MCF 10A (cell line): ENCODE results near the gene VTN. TPM values are rescaled to one million over a fixed set of nuclear protein-coding genes. Genes with fewer than 3 reads are reported as not detected.

ENCODE experiments used
- BruUV-seq: library from RNA; stranded (reverse); fragments of 400-500 nt; replicated peaks from 2 replicates; lab custom pipeline; 2021; lab: Mats Ljungman, UMichigan
- CTCF ChIA-PET: fragments of 300-600 bp; sonication (Branson Sonifier 250); formaldehyde crosslinking; extraction: SDS; loops from one replicate; lab custom pipeline; 2021; ENCODE audit warnings: antibody characterized with exemption, inconsistent platforms; lab: Yijun Ruan, JAX
- POLR2A ChIA-PET: fragments of 300-600, 350-650 bp; sonication (Branson Sonifier 250); formaldehyde crosslinking; extraction: SDS; loops from one replicate; lab custom pipeline; 2020; ENCODE audit warnings: antibody characterized with exemption, inconsistent platforms; lab: Yijun Ruan, JAX
- DNase-seq: peaks from one replicate; pipeline ENCODE4 v3.0.0-alpha.2; 2018; ENCODE audit not compliant: unreplicated experiment
- H3K27ac Mint-ChIP-seq: one replicate; pipeline ENCODE4 v1.8.0; 2022; ENCODE audit warnings: mild to moderate bottlenecking, low read depth, mixed read lengths; ENCODE audit not compliant: unreplicated experiment
- H3K27me3 Mint-ChIP-seq: one replicate; pipeline ENCODE4 v1.8.0; 2022; ENCODE audit warnings: mixed read lengths; ENCODE audit not compliant: insufficient read depth, unreplicated experiment
- H3K36me3 Mint-ChIP-seq: one replicate; pipeline ENCODE4 v1.8.0; 2022; ENCODE audit warnings: mild to moderate bottlenecking, moderate library complexity, mixed read lengths; ENCODE audit not compliant: insufficient read depth, unreplicated experiment
- H3K4me1 Mint-ChIP-seq: one replicate; pipeline ENCODE4 v1.8.0; 2022; ENCODE audit warnings: mixed read lengths; ENCODE audit not compliant: insufficient read depth, unreplicated experiment
- H3K4me3 Mint-ChIP-seq: one replicate; pipeline ENCODE4 v1.8.0; 2022; ENCODE audit warnings: mild to moderate bottlenecking, moderate library complexity, mixed read lengths; ENCODE audit not compliant: unreplicated experiment
- H3K9me3 Mint-ChIP-seq: one replicate; pipeline ENCODE4 v1.8.0; 2022; ENCODE audit warnings: mixed read lengths; ENCODE audit not compliant: unreplicated experiment
- intact Hi-C: fragments of 100-400 bp; cut with micrococcal nuclease; formaldehyde crosslinking; loops from 2 replicates; pipeline ENCODE4 v1.14.1; 2022
- total RNA-seq: library from RNA; stranded (reverse); gene quantifications from 2 replicates; pipeline ENCODE4 v1.2.3, GENCODE V29; 2022
- TF ChIP-seq, protein P1 (sequence below): fragments of 200-600 bp; IDR thresholded peaks from one replicate; pipeline ENCODE4 v1.8.0; 2022; ENCODE audit warnings: antibody characterized with exemption, mild to moderate bottlenecking; ENCODE audit not compliant: unreplicated experiment

Gene VTN
- total RNA-seq, 1 experiment from 2014 or later = not detected

DNA sequence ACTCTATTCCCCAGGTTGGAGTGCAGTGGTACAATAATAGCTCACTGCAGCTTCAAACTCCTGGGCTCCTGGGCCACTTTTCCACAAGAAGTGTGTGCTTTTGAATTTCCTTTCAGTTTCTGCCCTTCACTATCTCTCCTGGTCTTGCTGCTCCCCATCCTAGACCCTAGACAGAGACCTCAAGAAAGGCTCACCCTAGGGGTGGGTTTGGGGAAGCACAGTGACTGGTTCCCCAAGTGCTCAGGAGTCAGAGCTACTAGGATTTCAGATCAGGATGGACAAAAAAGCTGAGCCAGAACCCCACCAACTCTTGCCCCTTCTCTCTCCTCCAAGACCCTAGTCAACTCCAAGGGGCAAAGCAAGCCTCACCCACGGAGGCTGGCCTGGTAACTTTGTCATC lies 3.5 kb downstream of the VTN start:
- no peak for DNase-seq
- POLR2A ChIA-PET = interaction anchor here (0.8 to 4.0 kb wide), 3 partner anchors 9 to 39 kb away, joined by 4 to 22 read pairs (median 4); partner anchors contain the start of genes POLDIP2 and SLC46A1
- Mint-ChIP-seq H3K36me3 (peaks cover 22% of the 10 kb centered on the region), H3K27ac (no peak overlapping the region), H3K4me1 (peaks cover 5% of the 10 kb centered on the region), H3K27me3 (no peaks in the 10 kb centered on the region), H3K9me3 (no peaks in the 10 kb centered on the region), H3K4me3 (no peak overlapping the region)
- TF ChIP-seq, protein P1, sequence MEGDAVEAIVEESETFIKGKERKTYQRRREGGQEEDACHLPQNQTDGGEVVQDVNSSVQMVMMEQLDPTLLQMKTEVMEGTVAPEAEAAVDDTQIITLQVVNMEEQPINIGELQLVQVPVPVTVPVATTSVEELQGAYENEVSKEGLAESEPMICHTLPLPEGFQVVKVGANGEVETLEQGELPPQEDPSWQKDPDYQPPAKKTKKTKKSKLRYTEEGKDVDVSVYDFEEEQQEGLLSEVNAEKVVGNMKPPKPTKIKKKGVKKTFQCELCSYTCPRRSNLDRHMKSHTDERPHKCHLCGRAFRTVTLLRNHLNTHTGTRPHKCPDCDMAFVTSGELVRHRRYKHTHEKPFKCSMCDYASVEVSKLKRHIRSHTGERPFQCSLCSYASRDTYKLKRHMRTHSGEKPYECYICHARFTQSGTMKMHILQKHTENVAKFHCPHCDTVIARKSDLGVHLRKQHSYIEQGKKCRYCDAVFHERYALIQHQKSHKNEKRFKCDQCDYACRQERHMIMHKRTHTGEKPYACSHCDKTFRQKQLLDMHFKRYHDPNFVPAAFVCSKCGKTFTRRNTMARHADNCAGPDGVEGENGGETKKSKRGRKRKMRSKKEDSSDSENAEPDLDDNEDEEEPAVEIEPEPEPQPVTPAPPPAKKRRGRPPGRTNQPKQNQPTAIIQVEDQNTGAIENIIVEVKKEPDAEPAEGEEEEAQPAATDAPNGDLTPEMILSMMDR = no peak
- intact Hi-C loops = no loop called here
- BruUV-seq = no TSS peak
- CTCF ChIA-PET = interaction anchor here (1.5 kb wide), 1 partner anchor 50 kb away, joined by 4 read pairs; no protein-coding TSS in a partner anchor

DNA sequence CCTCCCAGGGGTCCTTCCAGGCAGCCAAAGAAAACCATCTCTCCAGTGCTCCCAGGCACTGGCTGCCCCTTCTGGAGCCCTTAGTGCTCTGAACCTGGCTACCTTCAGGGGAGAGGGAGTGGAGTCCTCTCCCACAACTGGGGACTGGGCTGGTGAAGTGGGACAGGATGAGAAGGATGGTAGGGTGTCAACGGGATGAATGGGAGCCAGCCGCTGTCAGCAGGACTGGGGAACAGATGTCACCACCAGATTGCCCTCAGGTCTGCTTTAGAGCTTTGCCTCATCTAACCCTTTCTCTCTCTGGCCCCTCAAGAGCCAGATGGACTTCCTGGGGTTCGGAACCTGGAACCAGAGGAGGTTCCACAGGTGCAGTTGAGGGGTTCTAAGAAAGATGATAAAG lies 4.6 kb downstream of the VTN start:
- H3K9me3 Mint-ChIP-seq = no peaks in the 10 kb centered on the region
- H3K4me1 Mint-ChIP-seq = no peaks in the 10 kb centered on the region
- DNase-seq = no peak
- BruUV-seq = no TSS peak
- H3K4me3 Mint-ChIP-seq = no peak overlapping the region
- ChIA-PET CTCF (interaction anchor here (0.6 to 0.7 kb wide), 2 partner anchors 18 to 30 kb away, joined by 3 to 4 read pairs; partner anchors contain the start of gene IFT20), POLR2A (interaction anchor here (0.6 to 0.9 kb wide), 2 partner anchors 31 to 79 kb away, joined by 4 to 5 read pairs; no protein-coding TSS in a partner anchor)
- intact Hi-C loops = no loop called here
- peaks cover 33% of the 10 kb centered on the region for H3K36me3 Mint-ChIP-seq
- TF ChIP-seq, protein P1 = no peak
- H3K27me3 Mint-ChIP-seq = no peaks in the 10 kb centered on the region
- H3K27ac Mint-ChIP-seq = no peak overlapping the region

DNA sequence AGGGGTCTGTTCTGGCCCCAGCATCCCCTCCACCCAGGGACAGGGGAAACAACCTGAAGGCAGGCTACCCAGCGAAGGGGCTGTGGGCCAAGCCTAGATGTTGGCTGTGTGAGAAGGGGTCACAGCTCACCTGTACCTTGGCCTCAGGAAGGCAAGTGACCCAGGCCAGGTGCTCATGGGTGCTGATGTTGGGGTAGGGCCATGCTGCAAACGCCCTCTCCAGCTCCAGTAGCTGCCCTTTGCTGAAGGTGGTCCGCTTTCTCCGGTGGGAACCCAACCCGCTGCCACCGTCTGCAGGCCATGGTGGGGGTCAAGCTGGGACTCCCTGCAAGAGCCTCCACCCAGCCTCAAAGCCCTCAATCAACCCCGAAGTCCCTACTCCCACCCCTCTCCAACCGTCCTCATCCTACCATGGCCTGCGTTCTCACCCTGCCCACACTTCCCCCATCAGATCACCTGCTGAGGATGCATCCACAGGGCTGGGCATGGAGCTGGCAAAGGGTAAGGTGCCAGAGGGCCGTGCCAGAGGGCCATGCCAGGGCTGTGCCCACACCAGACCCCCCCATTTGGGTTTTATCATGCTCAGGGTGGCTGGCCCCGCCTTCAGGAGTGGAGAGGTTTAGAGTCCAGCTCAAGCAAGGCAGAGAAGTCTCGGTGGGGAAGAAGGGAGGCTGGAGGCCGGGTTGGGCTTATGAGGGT lies 5.3 kb downstream of the VTN start, which contains the start of gene SEBOX:
Gene SEBOX (minus strand): TSS at position 535 of the 699 bp plus-strand sequence. CDS start 48 bp downstream, at position 487.
- intact Hi-C loops = no loop called here
- ChIA-PET POLR2A (interaction anchor here (0.6 kb wide), 1 partner anchor 80 kb away, joined by 4 read pairs; no protein-coding TSS in a partner anchor), CTCF (interaction anchor here (0.5 to 1.2 kb wide), 2 partner anchors 17 to 175 kb away, joined by 3 to 4 read pairs; no protein-coding TSS in a partner anchor)
- peaks cover 40% of the 10 kb centered on the region for H3K36me3 Mint-ChIP-seq
- H3K27ac Mint-ChIP-seq = no peak within 1 kb of the TSS
- TF ChIP-seq, protein P1 = no peak
- no peaks in the 10 kb centered on the region for H3K4me1 Mint-ChIP-seq
- no peak for DNase-seq
- BruUV-seq = no TSS peak
- H3K4me3 Mint-ChIP-seq = no peak within 1 kb of the TSS
- H3K9me3 Mint-ChIP-seq = no peaks in the 10 kb centered on the region
- no peaks in the 10 kb centered on the region for H3K27me3 Mint-ChIP-seq
